ENCODE results near the gene CD96.
A peak's percentile ranks its signal among the peaks of the same experiment; 100 is the strongest.
"Not testable (repeated sequence)": the region's sequence is repeated elsewhere in the genome, so short reads cannot be mapped to it uniquely, and the experiment has no call there.

CD96 gene

DNA sequence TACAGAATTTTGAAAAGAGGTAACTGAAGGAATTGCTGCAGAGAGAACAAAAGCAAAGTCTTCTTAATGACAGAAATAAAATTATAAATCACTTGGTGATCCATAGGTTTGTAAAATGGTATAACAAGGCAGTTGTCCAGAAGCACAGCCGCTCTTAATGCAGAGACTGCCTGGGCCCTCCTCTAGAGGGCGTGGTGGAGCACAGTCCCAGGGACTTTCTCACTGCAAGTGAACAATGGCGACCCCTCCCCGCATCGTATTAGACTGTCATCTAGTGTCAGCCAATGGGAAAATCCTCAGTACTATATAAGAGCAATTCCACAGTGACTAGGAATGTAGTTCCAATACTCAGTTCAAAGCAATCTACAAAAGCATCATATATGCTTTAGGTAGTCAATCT lies 79.5 kb downstream of the CD96 start:
- DNase-seq (ENCODE audit: low spot score), result peak; percentile 24

DNA sequence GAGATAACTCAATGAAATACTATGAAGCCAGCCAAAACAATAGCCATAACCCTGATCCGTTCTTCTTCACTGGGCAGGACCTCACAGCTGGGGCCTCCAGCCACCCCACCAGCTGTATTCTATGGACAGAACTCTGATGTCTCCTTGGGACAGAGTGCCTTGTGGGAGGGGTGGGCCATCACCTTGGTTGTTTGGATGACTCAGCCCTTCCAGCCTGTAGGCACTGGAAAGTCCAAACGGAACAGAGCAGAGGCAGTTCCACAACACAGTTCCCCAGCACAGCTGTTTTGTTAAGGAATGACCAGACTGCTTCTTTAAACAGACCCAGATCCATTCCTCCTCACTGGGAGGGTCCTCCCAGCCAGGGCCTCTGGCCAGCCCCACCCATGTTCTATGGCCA lies 85.1 kb downstream of the CD96 start:
- no peak for DNase-seq (ENCODE audit: low spot score)

DNA sequence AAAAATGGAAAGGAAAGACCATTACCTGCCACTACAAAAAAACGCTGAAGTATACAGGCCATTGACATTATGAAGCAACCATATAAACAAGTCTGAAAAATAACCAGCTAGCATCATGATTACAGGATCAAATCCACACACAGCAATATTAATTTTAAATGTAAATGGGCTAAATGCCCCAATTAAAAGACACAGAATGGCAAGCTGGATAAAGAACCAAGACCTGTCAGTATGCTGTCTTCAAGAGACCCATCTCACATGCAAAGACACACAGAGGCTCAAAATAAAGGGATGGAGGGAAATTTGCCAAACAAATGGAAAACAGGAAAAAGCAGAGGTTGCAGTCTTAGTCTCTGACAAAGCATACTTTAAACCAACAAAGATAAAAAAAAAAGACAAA lies 87.0 kb downstream of the CD96 start:
- DNase-seq (ENCODE audit: low spot score), result not testable (repeated sequence)

DNA sequence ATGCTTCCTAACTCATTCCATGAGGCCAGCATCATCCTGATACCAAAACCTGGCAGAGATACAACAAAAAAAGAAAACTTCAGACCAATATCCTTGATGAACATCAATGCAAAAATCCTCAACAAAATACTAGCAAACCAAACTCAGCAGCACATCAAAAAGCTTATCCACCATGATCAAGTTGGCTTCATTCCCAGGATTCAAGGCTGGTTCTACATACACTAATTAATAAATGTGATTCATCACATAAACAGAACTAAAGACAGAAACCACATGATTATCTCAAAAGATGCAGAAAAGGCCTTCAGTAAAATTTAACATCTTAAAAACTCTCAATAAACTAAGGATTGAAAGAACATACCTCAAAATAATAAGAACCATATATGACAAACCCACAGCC lies 88.6 kb downstream of the CD96 start:
- not testable (repeated sequence) for DNase-seq (ENCODE audit: low spot score)

DNA sequence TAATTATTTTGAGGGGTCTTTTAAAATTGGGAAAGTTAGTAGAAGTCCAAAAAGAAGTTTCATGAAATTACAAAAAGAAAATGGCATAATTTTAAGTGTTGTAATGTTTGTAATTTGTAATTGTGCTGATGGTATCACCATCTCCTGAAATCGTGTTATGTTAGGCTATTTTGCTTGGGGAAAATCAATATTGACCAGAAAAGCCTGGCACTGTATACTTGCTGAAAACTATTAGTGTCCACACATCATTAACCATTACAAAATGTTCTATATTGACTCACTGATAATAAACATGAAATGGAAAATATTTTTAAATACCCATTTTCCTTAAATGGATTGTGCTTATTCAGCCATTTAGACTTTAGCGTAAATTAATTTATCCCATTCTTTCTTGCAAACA lies 93.4 kb downstream of the CD96 start:
- no peak for DNase-seq (ENCODE audit: low spot score)

DNA sequence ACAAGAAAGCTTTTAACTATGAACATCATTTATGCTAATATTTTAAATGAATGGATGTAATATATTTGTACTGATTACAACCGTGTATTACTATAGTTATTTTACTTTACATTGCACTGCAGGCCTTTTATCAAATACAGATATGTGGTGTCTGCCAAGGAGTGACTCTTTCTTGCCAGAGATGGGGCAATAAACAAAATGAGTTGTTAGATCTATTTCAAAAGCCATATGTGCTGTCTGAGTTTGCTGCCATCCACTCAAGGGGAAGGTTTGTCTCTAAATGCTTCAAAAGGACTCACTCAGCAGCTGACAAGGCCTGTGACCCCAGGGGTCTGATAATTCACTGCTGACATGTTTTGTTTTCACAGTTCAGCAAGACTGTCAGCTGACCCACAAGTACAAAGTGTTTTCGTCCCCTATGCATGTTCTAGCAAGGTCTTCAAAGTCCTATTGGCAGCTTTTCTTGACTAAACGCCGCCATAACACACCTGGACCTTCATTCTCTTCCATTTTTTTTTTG lies 94.4 kb downstream of the CD96 start:
- DNase-seq (ENCODE audit: low spot score), result no peak

DNA sequence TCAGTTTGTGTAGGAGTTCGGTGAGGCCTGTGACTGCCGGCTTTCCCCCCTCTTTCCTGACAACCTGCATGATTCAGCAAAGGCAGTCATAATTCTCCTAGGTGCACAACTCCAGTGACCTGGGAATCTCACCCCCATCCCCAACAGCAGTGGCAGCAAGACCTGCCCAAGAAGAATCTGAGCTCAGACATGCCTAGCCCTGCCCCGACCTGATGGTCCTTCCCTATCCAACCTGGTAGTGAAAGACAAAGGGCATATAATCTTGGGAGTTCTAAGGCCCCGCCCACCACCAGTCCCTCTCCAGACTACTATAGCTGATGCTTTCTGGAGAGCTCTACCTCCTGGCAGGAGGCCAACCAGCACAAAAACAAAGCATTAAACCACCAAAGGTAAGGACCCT lies 97.3 kb downstream of the CD96 start:
- DNase-seq (ENCODE audit: low spot score), result no peak

DNA sequence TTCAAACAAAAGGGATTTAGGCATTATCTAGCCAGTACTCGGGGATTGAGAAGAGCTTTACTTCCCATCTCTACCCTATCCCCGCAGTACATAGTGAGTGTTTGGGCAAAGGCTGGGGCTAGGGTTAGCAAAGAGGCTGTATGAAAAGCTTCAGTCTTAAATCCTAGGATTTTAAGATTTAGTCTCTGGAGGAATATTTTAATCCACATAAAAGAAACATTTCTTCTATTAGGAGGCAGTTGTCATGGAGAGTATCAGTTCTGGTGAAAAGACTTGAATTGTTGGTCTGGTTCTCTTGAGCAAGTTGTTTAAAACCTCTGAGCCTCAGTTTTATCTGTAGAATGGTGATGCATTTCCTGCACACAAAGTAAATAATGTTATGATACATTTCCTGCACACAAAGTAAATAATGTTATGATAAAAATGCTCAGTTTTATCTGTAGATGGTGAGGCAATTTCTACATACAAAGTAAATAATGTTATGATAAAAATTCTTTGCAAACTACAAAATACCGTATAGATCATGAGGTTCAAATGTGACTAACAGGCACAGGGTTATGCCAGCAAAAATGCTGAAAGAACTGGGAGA lies 107.1 kb downstream of the CD96 start:
- no peak for DNase-seq (ENCODE audit: low spot score)

DNA sequence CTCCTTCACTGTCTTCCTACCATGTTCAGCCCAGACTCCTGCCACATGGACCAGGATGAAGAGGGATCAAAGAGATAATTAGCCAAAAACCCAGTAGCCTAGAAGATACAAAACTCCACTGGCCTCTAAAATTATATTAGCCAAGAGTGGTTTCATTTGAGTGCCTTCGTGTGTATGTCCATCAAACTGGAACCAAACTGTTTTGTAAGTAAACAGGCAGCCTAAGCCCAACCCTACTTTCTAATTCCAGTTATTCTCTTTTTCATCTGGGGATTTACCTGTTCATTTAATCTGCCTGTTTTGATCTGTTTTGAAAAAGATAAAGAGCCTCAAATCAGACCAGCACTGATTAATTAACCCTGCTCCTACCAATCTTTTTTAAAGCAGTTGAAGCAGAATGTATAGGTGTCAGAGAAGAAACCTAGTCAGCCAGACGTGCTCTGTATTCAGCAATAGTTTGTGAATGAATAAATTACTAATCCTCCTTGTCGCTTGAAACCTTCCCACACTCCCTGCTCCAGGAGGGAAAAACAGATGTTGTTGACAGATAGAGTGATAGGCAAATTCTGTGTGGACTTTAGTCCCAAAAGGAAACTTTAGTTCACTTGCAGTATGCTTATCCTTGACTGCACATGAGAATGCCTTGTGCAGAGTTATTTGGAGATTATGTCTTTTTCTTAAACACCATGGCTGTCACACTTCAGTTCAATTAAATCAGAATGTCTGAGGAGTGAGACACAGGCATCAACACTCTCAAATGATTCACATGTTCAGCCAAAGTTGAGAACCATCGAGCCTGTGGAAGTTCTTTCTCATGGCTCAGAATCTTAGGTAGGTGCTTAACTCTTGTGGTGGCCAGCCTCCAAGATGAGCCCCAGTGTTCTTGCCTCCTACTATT lies 108.6 kb downstream of the CD96 start:
- DNase-seq (ENCODE audit: low spot score), result no peak

DNA sequence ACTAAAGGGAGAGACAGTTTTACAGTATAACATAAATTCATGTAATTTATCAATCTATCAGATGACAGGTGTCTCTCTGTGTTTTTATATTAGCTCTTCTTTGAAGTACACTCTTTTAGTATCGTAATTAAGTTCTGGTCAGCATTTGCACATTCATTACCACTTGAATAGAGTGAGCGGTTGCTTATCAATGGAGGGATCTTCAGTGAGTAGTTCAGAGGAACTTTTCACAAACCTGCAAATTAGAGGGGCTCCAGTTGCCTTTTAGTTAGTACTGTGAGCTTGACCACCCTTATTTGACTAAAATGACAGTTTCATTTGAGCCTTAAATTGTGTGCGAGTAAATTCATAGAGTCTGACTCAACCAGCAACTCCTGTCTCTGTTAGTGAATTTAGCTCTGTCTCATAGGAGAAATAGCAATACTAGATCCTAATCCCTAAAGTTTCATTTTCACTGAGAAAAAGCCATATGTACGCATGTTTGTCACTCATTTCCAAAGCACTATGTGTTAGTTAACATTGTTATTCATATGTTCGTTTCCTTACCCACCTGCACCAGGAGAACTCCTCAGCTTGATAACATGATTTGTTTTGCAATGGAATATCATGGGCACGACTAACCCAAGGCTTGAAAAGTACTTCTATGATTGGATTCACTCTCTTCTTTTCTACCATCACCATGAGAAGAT lies 110.6 kb downstream of the CD96 start:
- DNase-seq (ENCODE audit: low spot score), result no peak

DNA sequence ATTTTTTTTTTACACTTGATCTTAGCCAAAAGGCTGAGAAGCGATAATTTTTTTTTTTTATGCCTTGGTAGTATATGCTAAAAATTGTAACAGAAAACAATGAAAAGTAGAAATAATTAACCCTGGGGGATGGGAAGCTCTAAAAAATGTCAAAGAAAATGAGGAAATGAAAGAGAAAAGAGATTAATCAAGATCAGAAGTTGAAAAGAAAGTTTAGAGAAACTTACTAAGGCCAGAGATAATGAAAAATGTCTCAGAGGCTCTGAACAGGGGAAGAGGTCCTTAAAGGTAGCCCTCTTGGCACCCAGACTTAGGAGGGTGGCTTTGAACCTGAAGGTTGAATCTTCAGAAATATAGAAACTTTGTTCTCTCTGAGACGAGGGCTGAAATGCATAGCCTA lies 111.8 kb downstream of the CD96 start:
- DNase-seq (ENCODE audit: low spot score), result no peak

DNA sequence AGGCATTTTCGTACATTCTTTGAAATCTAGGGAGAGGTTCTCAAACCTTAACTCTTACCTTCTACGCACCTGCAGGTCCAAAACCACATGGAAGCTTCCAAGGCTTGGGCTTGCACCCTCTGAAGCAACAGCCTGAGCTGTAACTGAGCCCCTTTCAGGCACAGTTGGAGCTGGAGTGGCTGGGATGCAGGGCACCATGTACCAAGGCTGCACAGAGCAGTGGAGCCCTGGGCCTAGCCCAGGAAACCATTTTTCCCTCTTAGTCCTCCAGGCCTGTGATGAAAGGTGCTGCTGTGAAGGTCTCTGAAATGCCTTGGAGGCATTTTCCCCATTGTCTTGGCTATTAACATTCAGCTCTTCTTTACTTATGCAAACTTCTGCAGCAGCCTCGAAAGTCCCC lies 120.0 kb downstream of the CD96 start:
- DNase-seq (ENCODE audit: low spot score), result no peak

DNA sequence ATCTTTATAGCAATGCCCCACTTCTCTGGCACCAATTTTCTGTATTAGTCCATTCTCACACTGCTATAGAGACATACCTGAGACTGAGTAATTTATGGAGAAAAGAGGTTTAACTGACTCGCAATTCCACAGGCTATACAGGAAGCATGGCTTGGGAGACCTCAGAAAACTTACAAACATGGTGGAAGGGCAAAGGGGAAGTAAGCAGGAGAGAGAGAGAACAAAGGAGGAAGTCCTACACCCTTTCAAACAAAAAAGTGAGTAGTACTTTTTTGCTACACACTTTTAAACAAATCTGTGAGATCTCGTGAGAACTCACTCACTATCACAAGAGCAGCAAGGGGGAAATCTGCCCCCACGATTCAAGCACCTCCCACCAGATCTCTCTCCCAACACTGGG lies 120.9 kb downstream of the CD96 start:
- DNase-seq (ENCODE audit: low spot score), result no peak

DNA sequence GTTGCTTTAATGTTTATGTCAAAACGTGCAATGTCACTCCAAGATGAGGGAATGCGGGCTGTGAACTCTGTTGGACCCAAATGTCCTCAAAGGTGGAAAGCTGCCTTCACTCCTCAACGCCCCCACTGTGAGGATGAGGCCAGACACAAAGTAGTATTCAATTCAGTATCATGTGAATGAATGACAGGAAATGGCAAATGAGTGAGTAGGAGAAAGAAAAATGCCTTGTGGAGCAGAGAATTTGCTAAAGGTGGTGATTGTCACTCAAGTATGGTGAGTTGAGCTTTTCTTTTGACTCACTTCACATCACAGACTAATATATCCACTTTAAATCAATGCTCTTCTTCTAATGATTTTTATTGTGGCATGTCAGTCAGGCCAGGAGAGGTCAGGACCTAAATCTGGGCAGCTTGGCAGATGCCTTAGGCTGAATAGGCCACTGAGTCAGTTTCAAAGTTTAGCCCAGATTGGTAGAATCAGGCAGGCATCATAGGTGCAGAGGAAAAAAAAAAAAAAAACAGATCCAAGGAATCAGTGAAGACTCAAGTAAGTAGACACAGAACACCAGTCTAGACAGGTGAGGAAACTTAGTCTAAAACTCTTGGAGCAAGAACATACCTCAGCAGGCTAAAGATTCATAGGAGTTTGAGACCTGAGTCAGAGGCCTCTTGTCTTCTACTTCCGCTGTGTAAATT lies 124.2 kb downstream of the CD96 start:
- no peak for DNase-seq (ENCODE audit: low spot score)

DNA sequence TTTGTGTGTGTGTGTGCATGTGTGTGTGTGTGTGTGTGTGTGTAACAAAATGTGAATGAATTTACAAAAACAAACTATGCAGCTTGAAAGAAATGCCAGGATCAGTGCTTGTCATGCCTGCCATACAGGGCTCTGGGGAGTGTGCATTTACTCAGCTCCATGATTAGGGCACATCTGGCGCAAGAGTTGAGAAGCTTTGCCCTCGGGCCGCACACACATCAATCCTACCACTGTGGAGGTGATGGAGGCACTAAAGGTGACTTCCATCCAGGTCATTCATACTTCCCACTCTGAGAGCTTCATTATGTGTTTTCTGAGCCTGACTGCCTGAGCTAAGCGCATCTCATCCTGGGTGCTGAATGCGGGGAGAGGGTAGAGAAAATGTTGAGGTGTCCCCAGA lies 125.2 kb downstream of the CD96 start:
- DNase-seq (ENCODE audit: low spot score), result no peak

DNA sequence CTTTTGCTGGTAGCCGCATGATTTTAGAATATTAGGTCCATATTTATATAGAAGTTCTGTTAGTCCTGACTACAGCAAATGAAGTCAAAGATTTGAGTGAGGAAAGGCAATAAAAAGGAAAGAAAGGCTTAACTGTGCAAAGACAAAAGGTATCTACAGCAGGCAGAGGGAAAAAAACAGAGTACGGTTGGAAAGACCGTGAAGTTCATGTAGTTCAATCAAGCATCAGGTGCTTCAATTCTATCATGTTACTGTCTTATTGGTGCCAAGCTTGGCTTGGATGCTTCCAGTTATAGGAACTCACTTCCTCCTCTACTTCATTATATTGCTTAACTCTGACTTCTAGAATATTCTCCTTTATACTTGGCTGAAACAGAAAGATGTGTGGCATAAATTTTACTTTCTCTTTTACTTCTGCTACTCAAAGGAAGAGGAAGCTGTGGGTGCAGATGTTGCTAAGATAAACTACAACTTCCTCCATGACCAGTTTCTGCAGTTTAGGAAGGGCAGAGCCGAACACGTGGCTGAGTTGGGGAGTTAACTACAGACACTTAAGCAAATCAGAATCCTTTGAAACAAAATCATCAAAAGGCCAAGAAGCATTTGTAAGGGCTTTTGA lies 125.7 kb downstream of the CD96 start:
- no peak for DNase-seq (ENCODE audit: low spot score)

DNA sequence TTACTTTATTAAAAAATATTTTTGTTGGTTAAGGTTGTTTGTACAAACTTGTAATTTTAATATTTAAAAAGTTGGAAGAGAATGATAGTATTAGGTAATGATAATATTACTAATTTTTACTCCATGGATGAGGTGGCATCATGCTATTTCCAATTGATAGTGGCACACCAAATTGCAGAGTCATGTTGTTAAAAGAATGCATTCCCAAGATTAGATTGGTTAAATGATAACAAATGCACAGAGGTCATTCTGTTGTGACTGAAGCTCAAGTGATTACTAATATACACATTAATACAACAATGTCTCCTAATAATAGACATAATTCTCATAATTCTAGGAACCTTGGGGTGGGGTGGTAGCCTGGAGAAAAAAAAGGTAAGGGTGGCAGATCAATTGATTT lies 126.3 kb downstream of the CD96 start:
- no peak for DNase-seq (ENCODE audit: low spot score)

DNA sequence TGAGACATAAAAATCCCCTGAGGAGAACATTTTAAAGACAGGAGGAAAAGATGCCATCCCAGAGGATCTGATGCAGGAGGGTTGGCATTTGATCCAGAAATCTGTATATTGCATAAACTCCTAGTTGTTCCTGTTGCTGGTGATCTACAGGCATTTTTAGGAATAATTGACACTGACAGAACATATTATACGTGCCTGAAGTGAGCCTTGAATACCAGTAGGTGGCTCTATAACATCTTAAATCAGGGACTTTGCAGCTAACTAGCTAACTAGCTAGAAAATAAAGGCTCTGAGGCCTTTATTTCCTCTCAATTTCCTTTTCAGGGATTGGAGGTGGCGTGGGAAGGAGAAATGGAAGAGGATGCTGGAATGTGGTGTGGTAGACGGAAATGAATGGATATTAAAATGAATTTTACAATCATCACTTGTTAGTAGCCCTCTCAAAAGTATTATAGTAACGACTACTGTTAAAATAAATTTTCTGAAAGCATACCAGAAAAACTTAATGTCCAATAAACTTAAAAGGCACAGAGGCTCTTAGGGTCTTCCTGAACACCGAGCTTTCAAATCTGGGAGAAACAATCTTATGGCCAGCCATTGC lies 127.0 kb downstream of the CD96 start:
- DNase-seq (ENCODE audit: low spot score), result peak; percentile 45

DNA sequence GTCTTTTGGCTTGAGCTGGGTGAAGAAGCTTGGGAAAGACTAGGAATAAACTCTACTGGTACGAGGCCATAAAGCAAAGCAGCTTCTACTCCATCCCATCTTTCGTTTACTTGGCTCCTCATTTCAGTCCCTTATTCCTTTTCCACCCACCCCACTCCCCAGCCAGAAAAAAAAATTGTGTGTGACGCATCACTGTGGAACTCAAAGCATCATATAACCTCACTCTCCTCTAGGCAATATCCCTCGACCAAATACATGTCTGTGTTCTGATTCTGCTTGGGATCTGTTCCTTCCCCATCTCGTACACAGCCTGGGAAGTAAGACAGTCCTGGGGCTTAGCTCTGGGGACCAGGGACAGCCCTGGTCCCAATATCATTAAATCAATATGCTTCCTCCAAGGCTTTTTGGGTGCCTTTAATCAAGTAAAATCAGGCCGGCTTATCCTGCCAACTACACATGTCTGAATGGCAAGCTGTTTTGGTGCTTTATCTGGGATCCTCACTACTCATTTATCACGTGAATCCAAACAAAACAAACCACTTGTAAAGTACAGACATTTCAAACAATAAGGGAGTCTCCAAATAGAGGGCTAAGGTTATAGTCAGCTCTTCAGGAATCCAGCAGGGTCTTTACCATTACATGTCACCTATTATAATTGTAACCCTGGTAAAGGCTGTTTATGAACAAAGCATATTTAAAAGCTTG lies 128.1 kb downstream of the CD96 start:
- no peak for DNase-seq (ENCODE audit: low spot score)

DNA sequence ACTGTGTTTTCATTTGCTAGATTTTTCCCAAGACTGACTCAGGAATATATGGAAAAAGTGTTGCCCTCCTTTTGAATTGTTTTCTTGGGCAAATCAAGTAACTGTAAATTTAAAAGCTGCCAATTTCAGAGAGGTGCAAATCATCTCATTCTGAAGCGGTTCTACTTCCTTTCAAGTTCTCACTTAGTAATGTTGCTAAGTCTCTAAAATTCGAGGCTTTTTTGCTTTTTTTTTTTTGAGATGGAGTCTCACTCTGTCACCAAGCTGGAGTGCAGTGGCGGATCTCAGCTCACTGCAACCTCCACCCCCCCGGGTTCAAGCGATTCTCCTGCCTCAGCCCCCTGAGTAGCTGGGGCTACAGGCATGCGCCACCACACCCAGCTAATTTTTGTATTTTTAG lies 130.5 kb downstream of the CD96 start:
- DNase-seq (ENCODE audit: low spot score), result not testable (repeated sequence)

DNA sequence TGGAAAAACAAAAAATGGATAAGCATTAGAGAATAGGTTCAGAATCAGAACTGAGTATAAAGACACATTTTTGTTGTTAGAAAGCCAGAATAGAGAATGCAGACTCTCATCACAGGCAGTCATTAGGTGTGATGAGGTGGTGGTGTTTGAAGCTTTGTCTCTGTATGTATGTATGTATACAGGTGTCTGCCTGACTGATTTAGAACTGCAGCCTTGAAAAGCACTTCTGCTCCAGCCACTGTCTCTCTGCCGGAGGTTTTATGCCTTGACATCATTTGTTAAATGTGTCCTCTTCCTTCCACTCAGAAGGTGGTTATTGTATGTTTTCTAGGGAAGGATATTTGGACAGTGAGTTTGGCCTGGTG lies 133.8 kb downstream of the CD96 start:
- no peak for DNase-seq (ENCODE audit: low spot score)

Measured in HuH-7 (cell line).